Thoracic aorta (tissue), 2 donors: ENCODE data around the gene MAN1C1. TPM values are rescaled to one million over a fixed set of nuclear protein-coding genes. Genes with fewer than 3 reads are reported as not detected.
"Not testable (repeated sequence)": the region's sequence is repeated elsewhere in the genome, so short reads cannot be mapped to it uniquely, and the experiment has no call there.

ENCODE experiments used
- ATAC-seq: fragments of 150-250 bp; one replicate; pipeline ENCODE4 v1.8.0; 2017; ENCODE audit warnings: low read depth; ENCODE audit not compliant: insufficient number of reproducible peaks, low FRiP score
- DNase-seq: peaks from one replicate; pipeline ENCODE4 v3.0.0-alpha.2; 2020; ENCODE audit warnings: low spot score
- H3K27ac ChIP-seq, 2 donors: fragments of 200-600 bp; sonication (generic); 1 replicate in 1 of 2; 2 replicates in 1 of 2; pipeline ENCODE4 v1.5.1; 2016; ENCODE audit warnings: mild to moderate bottlenecking in 2 of 2, moderate library complexity in 2 of 2
- H3K27me3 ChIP-seq: fragments of 200-600 bp; sonication (generic); replicated peaks from 2 replicates; pipeline ENCODE4 v1.6.0; 2016; ENCODE audit warnings: mild to moderate bottlenecking; ENCODE audit not compliant: insufficient read depth
- H3K36me3 ChIP-seq: fragments of 200-600 bp; sonication (generic); one replicate; pipeline ENCODE4 v1.5.1; 2016
- H3K4me1 ChIP-seq, 2 donors: fragments of 200-600 bp; sonication (generic); 1 replicate in 1 of 2; 2 replicates in 1 of 2; pipeline versions ENCODE4 v1.5.1 to v1.6.0; 2016; ENCODE audit warnings: low read depth in 2 of 2, mild to moderate bottlenecking in 1 of 2; ENCODE audit not compliant: control insufficient read depth in 1 of 2
- H3K4me3 ChIP-seq: fragments of 200-600 bp; sonication (generic); 2 replicates; pipeline ENCODE4 v1.5.1; 2016; ENCODE audit warnings: mild to moderate bottlenecking
- H3K9me3 ChIP-seq: fragments of 200-600 bp; sonication (generic); 2 replicates; pipeline ENCODE4 v1.5.1; 2016
- total RNA-seq, 2 donors: library from RNA; depleted of rRNA; stranded (reverse); fragments of >200 nt; gene quantifications; one replicate each; pipeline versions ENCODE4 v1.1.0 to v1.2.3, GENCODE V29; 2016
- TF ChIP-seq, protein P1 (sequence below): fragments of 200-600 bp; sonication (generic); IDR thresholded peaks from one replicate; pipeline ENCODE4 v1.5.1; 2019; ENCODE audit warnings: antibody characterized with exemption

MAN1C1 gene
- total RNA-seq, 2 donors from 2014 or later = 21.0 to 26.0 TPM

- ATAC-seq (no peak), DNase-seq (no peak)
- Histone ChIP-seq H3K27ac (no peak overlapping the region), H3K36me3 (no peaks in the 10 kb centered on the region), H3K9me3 (no peaks in the 10 kb centered on the region), H3K27me3 (no peaks in the 10 kb centered on the region), H3K4me1 (peaks cover 8 to 16% of the 10 kb centered on the region in 2 donors), H3K4me3 (no peak overlapping the region)
- TF ChIP-seq, protein P1, sequence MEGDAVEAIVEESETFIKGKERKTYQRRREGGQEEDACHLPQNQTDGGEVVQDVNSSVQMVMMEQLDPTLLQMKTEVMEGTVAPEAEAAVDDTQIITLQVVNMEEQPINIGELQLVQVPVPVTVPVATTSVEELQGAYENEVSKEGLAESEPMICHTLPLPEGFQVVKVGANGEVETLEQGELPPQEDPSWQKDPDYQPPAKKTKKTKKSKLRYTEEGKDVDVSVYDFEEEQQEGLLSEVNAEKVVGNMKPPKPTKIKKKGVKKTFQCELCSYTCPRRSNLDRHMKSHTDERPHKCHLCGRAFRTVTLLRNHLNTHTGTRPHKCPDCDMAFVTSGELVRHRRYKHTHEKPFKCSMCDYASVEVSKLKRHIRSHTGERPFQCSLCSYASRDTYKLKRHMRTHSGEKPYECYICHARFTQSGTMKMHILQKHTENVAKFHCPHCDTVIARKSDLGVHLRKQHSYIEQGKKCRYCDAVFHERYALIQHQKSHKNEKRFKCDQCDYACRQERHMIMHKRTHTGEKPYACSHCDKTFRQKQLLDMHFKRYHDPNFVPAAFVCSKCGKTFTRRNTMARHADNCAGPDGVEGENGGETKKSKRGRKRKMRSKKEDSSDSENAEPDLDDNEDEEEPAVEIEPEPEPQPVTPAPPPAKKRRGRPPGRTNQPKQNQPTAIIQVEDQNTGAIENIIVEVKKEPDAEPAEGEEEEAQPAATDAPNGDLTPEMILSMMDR = no peak
These were observed 45.5 kb downstream of the MAN1C1 start for GRCh38 chr1:25662061-25662460.

DNA sequence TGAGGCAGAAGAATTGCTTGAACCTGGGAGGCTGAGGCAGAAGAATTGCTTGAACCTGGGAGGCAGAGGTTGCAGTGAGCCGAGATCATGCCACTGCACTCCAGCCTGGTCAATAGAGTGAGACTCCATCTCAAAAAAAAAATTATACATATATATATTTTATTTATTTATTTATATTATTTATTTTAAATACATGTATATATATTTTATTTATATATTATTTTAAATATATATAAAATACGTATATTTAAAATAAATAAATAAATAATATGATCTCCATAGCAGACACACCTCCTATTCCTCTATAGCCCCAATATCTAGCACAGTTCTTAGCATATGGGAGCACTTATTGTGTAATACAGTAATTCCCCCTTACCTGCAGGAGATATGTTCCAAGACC, 46.4 kb downstream of the MAN1C1 start:
- H3K36me3 ChIP-seq, DNase-seq, ATAC-seq, H3K27ac ChIP-seq, H3K27me3 ChIP-seq, H3K4me3 ChIP-seq, H3K9me3 ChIP-seq: not testable (repeated sequence)
- peaks cover 13 to 22% of the 10 kb centered on the region in 2 donors for H3K4me1 ChIP-seq

DNA sequence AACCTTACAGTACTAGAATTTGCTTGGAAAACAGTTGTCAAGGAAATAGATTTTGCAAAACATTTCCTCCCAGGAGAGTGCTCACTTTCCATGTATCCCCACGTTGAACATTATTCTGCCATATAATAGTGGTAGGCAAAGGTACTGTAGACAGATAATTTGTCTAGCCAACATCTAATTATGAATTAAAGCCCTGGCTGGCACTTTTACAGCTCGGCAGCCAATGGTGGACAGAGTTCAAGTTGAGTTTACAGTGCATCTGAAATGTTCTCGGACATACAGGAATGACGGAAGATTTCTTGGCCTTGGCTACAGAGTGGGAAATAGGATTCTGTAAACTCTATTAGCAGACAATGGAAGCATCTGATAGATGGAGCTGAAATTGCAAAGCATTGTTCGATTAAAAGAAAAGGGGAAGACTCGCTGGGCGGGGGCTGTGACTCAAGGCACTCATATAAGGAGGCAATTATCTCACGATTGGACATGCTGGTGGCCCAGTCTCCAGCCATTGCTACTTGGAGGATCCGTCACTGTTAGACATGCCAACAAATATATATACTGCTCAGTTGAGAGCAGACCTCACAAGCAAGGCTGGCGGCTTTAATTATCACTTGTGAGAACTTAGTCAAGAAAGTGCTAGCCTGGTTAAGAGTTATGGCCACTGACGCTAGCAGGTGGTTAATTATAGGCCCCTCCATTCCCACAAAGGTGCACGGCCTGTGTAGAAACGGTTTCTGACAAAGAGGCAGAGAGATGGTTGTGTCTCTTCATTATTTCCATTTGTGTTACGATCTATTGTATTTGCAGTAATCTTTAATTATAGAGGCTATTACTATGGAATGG, 48.0 kb downstream of the MAN1C1 start:
- ATAC-seq = no peak
- TF ChIP-seq, protein P1 = no peak
- H3K9me3 ChIP-seq = no peaks in the 10 kb centered on the region
- no peaks in the 10 kb centered on the region for H3K36me3 ChIP-seq
- H3K4me3 ChIP-seq = no peak overlapping the region
- no peak overlapping the region for H3K27ac ChIP-seq
- no peak for DNase-seq
- H3K27me3 ChIP-seq = no peaks in the 10 kb centered on the region
- peaks cover 9 to 12% of the 10 kb centered on the region in 2 donors for H3K4me1 ChIP-seq

GRCh38 chr1:25666460-25666859, 49.9 kb downstream of the MAN1C1 start:
- Histone ChIP-seq H3K4me3 (no peak overlapping the region), H3K36me3 (no peaks in the 10 kb centered on the region), H3K9me3 (no peaks in the 10 kb centered on the region), H3K27ac (no peak overlapping the region), H3K4me1 (peaks cover 9 to 12% of the 10 kb centered on the region in 2 donors), H3K27me3 (no peaks in the 10 kb centered on the region)
- DNase-seq (no peak), ATAC-seq (no peak)
- TF ChIP-seq, protein P1 = no peak

DNA sequence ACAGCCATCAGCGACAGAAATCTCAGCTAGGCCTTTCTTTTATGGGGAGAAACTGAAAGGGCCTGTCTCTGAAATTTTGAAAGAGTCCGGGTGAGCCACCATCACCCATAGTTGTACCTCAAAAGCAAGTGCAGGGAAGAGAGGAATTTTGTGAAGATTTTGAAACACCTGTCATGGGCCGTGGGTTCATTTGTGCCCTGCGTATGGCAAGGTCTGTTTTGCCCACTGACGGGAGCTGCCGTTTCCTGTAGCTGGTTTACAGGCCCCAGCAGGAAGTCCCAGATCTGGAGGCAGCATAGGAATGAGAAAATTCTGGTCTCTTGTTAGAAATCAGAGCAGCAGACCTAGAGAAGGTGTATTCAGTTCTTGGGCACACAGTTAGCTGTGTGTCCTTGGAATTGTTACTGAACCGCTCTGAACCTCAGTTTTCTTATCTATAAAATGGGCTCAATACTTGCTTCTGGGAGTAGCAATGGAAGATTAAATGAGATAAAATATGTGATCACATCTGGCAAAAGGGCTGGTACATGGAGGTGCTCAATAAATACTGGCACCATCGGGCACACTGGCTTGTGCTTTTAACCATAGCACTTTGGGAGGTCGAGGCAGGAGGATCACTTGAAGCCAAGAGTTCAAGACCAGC, 52.5 kb downstream of the MAN1C1 start:
- TF ChIP-seq, protein P1 = no peak
- Histone ChIP-seq H3K4me1 (peaks cover 9 to 12% of the 10 kb centered on the region in 2 donors), H3K36me3 (no peaks in the 10 kb centered on the region), H3K27me3 (no peaks in the 10 kb centered on the region), H3K9me3 (no peaks in the 10 kb centered on the region), H3K4me3 (no peak overlapping the region), H3K27ac (no peak overlapping the region)
- no peak for DNase-seq
- ATAC-seq = no peak
